NK-92 treated with Interleukin-12 subunit alpha and Interleukin-12 subunit beta, amount 100 ng/mL, for 24 hours (cell line): ENCODE measurements around the gene BACH2.

Experiments used
- DNase-seq: peaks from one replicate; lab custom pipeline; 2025; lab: John Stamatoyannopoulos, UW

The BACH2 gene

GRCh38 chr6:89966913-89967312 is 329.7 kb downstream of the BACH2 start:
- no peak for DNase-seq

GRCh38 chr6:89966228-89966544 is 330.5 kb downstream of the BACH2 start:
- DNase-seq, result no peak

GRCh38 chr6:89965441-89966227 is 331.0 kb downstream of the BACH2 start:
- DNase-seq, result no peak

GRCh38 chr6:89963391-89963790 is 333.3 kb downstream of the BACH2 start:
- DNase-seq, result no peak

GRCh38 chr6:89961481-89961880 is 335.2 kb downstream of the BACH2 start:
- DNase-seq, result no peak

- DNase-seq, result no peak
Measured at GRCh38 chr6:89959883-89960282, 336.8 kb downstream of the BACH2 start.

- DNase-seq, result no peak
Measured at GRCh38 chr6:89956182-89956581, 340.5 kb downstream of the BACH2 start.

- no peak for DNase-seq
Measured at GRCh38 chr6:89955364-89955763, 341.3 kb downstream of the BACH2 start.

GRCh38 chr6:89954721-89955148 is 341.9 kb downstream of the BACH2 start:
- no peak for DNase-seq

GRCh38 chr6:89952686-89953085 is 344.0 kb downstream of the BACH2 start:
- peak; percentile 62 for DNase-seq

- DNase-seq, result peak; percentile 9
Measured at GRCh38 chr6:89952105-89952671, 344.5 kb downstream of the BACH2 start.

- no peak for DNase-seq
Measured at GRCh38 chr6:89951574-89952104, 345.0 kb downstream of the BACH2 start.

- DNase-seq, result no peak
Measured at GRCh38 chr6:89950879-89951391, 345.7 kb downstream of the BACH2 start.

- DNase-seq, result no peak
Measured at GRCh38 chr6:89950446-89950845, 346.2 kb downstream of the BACH2 start.

- DNase-seq, result no peak
Measured at GRCh38 chr6:89948876-89949275, 347.8 kb downstream of the BACH2 start.

GRCh38 chr6:89944826-89945407 is 351.7 kb downstream of the BACH2 start:
- no peak for DNase-seq

- no peak for DNase-seq
Measured at GRCh38 chr6:89944181-89944755, 352.4 kb downstream of the BACH2 start.

- no peak for DNase-seq
Measured at GRCh38 chr6:89942601-89943000, 354.0 kb downstream of the BACH2 start.

GRCh38 chr6:89941763-89942497 is 354.7 kb downstream of the BACH2 start:
- no peak for DNase-seq

GRCh38 chr6:89941031-89941762 is 355.4 kb downstream of the BACH2 start:
- no peak for DNase-seq
